ENCODE data around the gene AP5Z1.

AP5Z1 gene

GRCh38 chr7:4745265-4745919, 30.0 kb upstream of the AP5Z1 start:
- H3K4me3 ChIP-seq (ENCODE audit: low read depth, low read length) = no peak overlapping the region

DNA sequence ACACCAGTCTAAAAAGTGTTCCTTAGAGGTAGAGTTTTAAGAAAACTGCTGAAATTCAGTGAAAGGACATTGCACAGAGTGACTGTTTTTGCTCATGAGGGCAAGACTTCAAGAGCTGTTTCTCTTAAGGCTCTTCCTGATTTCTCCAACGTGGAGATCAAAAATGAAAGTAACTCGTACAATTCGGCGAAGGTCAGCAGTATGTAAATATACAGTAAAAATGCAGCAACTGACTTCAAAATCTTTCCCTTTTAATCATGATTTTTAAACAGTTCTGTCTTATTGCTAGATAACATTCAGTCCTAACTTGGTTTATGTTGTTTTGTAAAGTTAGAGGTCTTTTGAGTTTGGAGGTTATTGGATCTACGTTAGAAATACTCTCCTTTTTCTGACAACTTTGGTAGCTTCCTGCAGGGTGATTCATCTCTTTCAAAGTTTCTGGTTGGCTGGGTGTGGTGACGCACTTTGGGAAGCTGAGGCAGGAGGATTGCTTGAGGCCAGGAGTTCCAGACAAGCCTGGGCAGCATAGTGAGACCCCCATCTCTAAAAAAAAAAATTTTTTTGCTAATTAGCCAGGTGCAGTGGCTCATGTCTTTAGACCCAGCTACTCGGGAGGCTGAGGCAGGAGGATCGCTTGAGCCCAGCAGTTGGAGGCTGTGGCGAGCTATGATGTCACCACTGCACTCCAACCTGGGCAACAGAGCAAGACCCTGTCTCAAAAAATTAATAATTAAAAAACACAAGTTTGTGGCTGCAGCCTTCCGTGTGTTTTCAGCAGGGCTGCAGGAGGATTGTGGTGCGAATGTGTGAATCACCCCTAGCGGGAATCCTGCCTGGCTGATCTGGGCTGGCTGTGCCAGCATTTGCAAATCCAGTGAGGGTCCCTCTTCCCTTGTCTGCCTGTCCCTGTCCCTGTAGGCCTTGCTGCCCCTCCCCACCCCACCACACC, 29.2 kb upstream of the AP5Z1 start:
- H3K4me3 ChIP-seq (ENCODE audit: low read depth, low read length) = no peak overlapping the region

DNA sequence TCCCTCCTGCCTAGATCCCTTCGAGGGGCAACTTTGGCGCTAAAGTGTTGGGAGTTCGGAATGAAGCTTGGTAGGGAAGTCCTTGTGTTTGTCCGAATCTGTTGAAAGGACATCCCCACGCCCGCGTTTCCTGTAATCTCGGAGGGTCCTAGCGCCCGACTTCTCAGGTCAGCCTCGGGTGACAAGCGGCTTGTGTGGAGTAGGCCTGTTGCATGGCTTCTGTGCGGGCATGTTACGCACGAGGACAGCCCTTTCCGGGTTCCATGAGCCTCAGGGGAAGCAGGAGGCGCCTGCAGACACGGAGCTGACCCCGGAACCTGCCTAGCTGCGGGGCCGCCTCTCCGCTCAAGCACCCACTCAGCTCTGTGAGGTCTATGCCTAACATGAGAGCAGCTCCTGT, 28.4 kb upstream of the AP5Z1 start:
- no peak overlapping the region for H3K4me3 ChIP-seq (ENCODE audit: low read depth, low read length)

DNA sequence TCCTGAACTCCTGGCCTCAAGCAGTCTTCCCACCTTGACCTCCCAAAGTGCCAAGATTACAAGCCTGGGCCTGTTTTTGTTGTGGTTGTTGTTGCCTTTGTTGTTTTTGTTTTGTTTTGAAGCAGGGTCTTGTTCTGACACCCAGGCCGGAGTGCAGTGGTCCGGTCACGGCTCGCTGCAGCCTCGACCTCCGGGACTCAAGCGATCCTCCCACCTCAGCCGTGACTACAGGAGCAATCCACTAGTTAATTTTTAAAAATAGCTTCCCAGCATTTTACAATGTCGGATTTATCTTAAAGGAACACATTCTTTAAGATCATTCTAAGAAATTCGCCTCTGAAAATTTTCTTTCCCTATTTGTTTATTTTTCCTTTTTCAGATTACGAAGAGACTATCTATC, 27.7 kb upstream of the AP5Z1 start:
- no peak overlapping the region for H3K4me3 ChIP-seq (ENCODE audit: low read depth, low read length)

DNA sequence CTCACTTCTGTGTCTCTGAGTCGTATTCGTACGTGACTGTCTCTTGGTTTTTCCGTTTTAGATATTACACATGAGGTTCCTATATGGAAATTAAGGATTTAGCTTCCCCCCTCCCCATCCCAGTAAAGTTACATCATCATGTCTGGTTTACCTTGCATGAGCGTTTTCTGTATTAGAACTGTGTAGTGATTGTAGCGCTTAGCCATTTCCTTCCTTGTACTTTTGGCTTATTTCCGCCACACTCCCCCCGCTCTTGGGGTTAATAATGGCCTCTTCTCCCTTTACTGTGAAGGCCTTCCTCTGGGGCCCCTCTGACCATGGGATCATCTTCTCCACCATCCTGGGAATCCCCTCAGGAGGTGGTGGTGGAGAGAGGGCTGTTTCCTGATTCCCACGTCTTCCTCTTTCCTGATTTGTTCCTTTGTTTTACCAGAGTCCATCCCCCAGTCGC, 27.2 kb upstream of the AP5Z1 start:
- no peak overlapping the region for H3K4me3 ChIP-seq (ENCODE audit: low read depth, low read length)

- no peak overlapping the region for H3K4me3 ChIP-seq (ENCODE audit: low read depth, low read length)
Measured at GRCh38 chr7:4749363-4749762, 26.1 kb upstream of the AP5Z1 start.

DNA sequence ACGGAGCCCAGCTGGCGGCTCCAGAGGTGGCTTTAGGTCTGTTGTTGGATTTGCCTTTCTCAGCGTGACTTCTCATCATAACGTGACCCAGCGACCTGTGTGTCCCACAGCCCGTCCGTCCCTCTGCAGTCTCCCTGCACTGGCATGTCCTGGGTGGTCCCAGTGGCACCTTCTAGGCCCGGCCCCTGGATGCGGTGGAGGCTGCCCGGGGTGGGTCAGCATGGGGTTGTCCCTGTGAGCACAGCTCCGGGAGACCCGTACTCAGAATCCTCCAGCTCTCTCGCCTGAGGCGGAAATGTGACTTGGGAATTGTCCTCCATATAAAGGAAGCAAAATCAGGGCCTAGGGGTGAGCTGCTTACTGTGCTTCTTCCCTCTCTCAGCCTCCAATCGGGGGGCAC, 25.6 kb upstream of the AP5Z1 start:
- no peak overlapping the region for H3K4me3 ChIP-seq (ENCODE audit: low read depth, low read length)

DNA sequence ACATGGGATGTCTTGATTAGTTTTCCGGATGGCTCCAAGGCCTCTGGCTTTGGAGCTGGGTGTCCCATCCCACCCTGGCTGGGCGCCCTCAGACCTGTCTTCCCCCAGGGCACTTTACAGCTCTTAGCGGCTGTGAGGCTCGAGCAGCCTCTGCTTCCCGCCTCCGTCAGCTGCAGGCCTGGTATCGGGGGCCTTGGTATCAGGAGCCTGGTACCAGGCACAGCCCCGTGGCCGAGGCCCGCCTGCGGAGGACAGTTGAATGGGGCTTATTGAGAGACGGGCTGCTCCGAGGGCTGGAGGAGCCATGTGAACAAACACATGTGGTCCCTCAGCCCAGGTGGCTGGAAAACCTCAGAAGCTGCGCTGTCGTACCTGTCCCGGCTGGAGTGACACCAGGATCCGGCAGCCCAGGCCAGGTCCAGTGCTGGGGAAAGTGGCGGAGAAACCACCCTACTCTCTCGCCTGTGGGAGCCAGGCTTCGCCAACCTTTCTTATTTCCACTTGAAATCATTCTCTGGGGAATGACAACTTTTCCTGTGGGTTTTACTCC, 23.9 kb upstream of the AP5Z1 start:
- H3K4me3 ChIP-seq (ENCODE audit: low read depth, low read length) = no peak overlapping the region

- no peak overlapping the region for H3K4me3 ChIP-seq (ENCODE audit: low read depth, low read length)
Measured at GRCh38 chr7:4753598-4754432, 21.6 kb upstream of the AP5Z1 start.

DNA sequence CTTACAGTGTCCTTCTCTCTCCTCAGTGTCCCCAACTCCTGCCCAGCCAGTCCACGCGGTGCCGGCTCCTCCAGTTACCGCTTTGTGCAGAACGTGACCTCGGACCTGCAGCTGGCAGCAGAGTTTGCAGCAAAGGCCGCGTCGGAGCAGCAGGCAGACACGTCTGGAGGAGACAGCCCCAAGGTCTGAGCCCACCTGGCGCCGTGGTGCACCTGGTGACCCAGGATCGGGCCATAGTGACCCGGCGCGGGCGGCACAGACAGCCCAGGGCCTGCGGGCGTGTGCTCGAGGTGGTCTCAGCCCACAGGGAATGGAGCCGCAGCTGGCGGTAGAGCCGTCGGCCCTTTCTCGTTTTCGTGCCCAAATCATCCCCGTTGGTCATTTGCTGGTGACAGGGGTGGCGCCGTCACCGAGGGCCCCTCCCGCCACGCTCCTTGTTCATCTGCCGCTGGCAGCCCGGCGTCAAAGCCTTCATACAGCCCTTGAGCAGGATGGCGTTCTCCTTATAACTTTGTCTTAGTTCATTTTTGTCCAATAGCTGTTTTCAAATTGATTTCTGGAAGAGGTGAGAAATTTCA, 20.9 kb upstream of the AP5Z1 start:
- no peak overlapping the region for H3K4me3 ChIP-seq (ENCODE audit: low read depth, low read length)

DNA sequence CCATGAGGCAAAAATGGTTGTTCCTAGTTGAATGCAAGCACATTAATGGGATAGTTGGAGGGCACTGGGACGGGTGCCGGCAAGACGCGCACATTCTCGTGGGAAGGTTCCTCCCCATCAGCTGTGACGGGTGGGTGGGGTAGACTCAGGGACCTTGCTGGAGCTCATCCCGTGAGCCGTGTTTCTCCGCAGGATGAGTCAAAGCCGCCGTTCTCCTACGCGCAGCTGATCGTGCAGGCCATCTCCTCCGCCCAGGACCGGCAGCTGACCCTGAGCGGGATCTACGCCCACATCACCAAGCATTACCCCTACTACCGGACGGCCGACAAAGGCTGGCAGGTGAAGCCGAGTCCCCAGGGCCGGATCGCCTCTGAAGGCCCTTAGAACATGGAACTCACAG, 20.4 kb upstream of the AP5Z1 start:
- H3K4me3 ChIP-seq (ENCODE audit: low read depth, low read length) = no peak overlapping the region

DNA sequence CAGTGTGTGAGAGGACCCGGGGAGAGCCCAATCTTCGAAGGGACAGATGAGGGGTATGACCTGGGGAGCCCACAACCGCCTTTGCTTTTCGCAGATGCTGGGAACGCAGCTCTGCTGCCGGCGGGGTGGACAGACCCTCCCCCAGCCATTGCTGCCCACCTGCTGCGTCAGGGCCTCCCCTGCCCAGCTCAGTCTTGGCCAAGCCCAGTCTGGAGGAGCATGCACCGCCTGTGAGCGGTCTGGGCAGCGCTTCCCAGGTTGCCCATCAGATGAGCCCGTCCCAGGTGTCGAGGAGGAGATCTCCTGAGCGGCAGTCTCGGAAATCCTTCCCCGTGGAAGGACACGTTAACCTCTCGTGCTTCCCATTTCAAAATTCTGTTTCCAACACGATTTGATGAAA, 17.3 kb upstream of the AP5Z1 start:
- no peak overlapping the region for H3K4me3 ChIP-seq (ENCODE audit: low read depth, low read length)

DNA sequence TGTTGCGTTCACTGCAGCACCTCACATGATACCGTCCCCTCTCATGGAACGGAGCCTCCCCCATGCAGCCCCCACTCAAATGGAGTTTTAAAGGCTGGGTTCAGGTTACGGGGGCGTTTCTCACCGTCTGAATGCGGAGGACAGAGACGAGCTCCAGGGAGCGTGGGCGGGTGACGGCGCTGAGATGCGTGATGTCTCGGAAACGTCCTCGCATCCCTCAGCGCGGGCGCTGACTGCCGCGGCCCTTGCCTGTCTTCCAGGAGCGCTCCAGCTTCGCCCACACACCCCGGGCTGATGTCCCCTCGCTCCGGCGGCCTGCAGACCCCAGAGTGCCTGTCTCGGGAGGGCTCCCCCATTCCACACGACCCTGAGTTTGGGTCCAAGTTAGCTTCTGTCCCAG, 16.6 kb upstream of the AP5Z1 start:
- no peak overlapping the region for H3K4me3 ChIP-seq (ENCODE audit: low read depth, low read length)

GRCh38 chr7:4759211-4759610, 16.2 kb upstream of the AP5Z1 start:
- no peak overlapping the region for H3K4me3 ChIP-seq (ENCODE audit: low read depth, low read length)

DNA sequence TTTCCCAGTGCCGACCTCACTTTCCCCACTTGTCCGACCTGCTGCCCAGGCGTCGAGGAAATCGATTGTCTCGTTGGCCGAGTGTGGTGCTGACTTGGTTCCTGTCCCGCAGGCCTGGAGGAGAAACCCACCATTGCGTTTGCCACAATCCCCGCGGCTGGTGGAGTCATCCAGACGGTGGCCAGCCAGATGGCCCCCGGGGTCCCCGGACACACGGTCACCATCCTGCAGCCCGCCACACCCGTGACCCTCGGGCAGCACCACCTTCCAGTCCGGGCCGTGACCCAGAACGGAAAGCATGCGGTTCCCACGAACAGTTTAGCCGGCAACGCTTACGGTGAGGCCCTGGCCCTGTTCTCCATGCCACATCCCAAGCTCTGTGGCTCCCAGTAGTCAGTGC, 14.5 kb upstream of the AP5Z1 start:
- no peak overlapping the region for H3K4me3 ChIP-seq (ENCODE audit: low read depth, low read length)

GRCh38 chr7:4762121-4763055, 13.0 kb upstream of the AP5Z1 start:
- H3K4me3 ChIP-seq (ENCODE audit: low read depth, low read length) = no peak overlapping the region

- no peak overlapping the region for H3K4me3 ChIP-seq (ENCODE audit: low read depth, low read length)
Measured at GRCh38 chr7:4763091-4763793, 12.2 kb upstream of the AP5Z1 start.

DNA sequence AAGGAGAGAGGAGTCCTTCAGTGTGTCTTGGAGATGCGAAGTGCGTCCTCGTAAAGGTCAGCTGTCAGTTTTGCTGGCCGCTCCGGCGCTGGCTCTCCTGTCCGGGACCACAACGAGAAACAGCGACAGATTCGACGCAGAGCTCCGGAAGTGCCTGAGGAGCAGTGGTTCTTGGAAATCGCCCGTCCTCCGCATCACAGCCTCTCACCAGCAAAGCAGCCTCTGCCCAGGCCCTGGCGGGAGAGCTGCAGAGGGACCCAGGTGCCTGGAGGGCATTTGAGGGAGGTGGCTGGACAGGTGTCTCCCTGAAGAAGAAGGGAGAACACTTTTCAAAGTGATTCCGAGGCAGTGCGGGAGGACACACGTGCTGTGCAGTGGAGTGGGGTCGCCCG, 11.6 kb upstream of the AP5Z1 start:
- no peak overlapping the region for H3K4me3 ChIP-seq (ENCODE audit: low read depth, low read length)

GRCh38 chr7:4764402-4765007, 10.9 kb upstream of the AP5Z1 start:
- H3K4me3 ChIP-seq (ENCODE audit: low read depth, low read length) = no peak overlapping the region

Measured in iPS-11a (cell line).